Thyroid gland (tissue), 4 donors: Measurements from ENCODE around the gene PKIG.

Experiments used
- CTCF ChIP-seq, 6 experiments: fragments of 200-600 bp in 3 of 6; fragments of 450-650 bp in 3 of 6; sonication (generic) in 3 of 6; IDR thresholded peaks; one replicate each; pipeline ENCODE4 v1.5.1; 2016 to 2019; ENCODE audit warnings: antibody characterized with exemption in 6 of 6, mild to moderate bottlenecking in 2 of 6, inconsistent platforms in 1 of 6, moderate library complexity in 1 of 6
- POLR2A ChIP-seq, 2 donors: fragments of 450-650 bp; IDR thresholded peaks; one replicate each; pipeline ENCODE4 v1.6.1; 2017; ENCODE audit warnings: antibody characterized with exemption in 2 of 2, mild to moderate bottlenecking in 2 of 2, moderate library complexity in 1 of 2

- no peak for TF ChIP-seq CTCF (IDR thresholded peaks at IDR 0.05)
- TF ChIP-seq POLR2A (IDR thresholded peaks at IDR 0.05): no peak
Measured at GRCh38 chr20:44630297-44630696, 47.9 kb downstream of the PKIG start.
